Peyer's patch (tissue), 4 donors: ENCODE data around the gene IPCEF1.

Source experiments
- CTCF ChIP-seq, 6 experiments: fragments of 450-650 bp in 4 of 6; fragments of 200-600 bp in 2 of 6; sonication (generic) in 1 of 6; IDR thresholded peaks; one replicate each; pipeline ENCODE4 v1.5.1; 2017 to 2019; ENCODE audit warnings: antibody characterized with exemption in 6 of 6, mild to moderate bottlenecking in 3 of 6, moderate library complexity in 1 of 6
- POLR2A ChIP-seq, 2 donors: fragments of 450-650 bp; IDR thresholded peaks; one replicate each; pipeline ENCODE4 v1.5.1; 2017; ENCODE audit warnings: antibody characterized with exemption in 2 of 2, mild to moderate bottlenecking in 2 of 2, moderate library complexity in 2 of 2

DNA sequence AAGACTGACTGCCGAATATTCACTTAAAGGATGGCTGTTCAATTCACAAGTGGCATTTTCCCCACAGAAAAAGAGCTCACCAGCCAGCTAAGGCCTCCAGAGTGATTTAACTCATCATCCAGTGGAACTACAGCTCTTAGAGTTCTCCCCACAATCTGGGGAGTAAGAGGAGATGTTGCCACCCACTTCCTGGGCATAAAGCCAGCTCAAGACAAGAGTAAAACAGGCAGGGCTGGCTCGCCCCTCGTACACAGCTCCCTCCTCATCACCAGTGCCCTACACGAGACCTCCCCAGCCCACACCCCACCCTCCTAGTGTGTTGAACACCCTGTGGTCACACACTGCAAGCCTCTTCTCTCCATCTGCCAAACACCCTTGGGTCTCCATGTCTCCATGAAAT is 47.2 kb upstream of the IPCEF1 start:
- TF ChIP-seq CTCF (IDR thresholded peaks at IDR 0.05) (no peak), POLR2A (IDR thresholded peaks at IDR 0.05) (no peak)
